Measurements from ENCODE around the gene DTD1. TPM values are rescaled to one million over a fixed set of nuclear protein-coding genes. Genes with fewer than 3 reads are reported as not detected.

DTD1 gene
- total RNA-seq, 3 donors from 2014 or later (not counting 1 experiment from before 2014, with no cell fraction given): 23.4 to 28.4 (median 24.1) TPM

GRCh38 chr20:18639501-18639979 lies 51.7 kb downstream of the DTD1 start:
- Mint-ChIP-seq H3K27me3 (ENCODE audit: low read depth in 2 of 2) (no peaks in the 10 kb centered on the region), H3K9me3 (no peaks in the 10 kb centered on the region), H3K27ac (no peak overlapping the region), H3K4me1 (peaks cover 0 to 6% of the 10 kb centered on the region in 2 donors), H3K4me3 (no peak overlapping the region), H3K36me3 (no peaks in the 10 kb centered on the region)
- Histone ChIP-seq H3K4me1 (ENCODE audit: control insufficient read depth, insufficient read depth, low read length) (no peaks in the 10 kb centered on the region), H3K27ac (ENCODE audit: low read length) (no peak overlapping the region), H3K4me3 (ENCODE audit: low read length) (no peak overlapping the region), H3K36me3 (ENCODE audit: control insufficient read depth, insufficient read depth, low read length) (no peaks in the 10 kb centered on the region), H3K9me3 (ENCODE audit: control insufficient read depth, insufficient read depth, low read length) (no peaks in the 10 kb centered on the region), H3K27me3 (ENCODE audit: control insufficient read depth, insufficient read depth, low read length) (no peaks in the 10 kb centered on the region)
- ATAC-seq: no peak
- 88% methylated on average over 6 of the region's 9 CpGs for WGBS (ENCODE audit: insufficient coverage)
- intact Hi-C loops (cut with micrococcal nuclease): no loop called here
- DNase-seq: no peak
- TF ChIP-seq CTCF (IDR thresholded peaks at IDR 0.05): no peak

- Mint-ChIP-seq H3K27ac (no peak overlapping the region), H3K27me3 (ENCODE audit: low read depth in 2 of 2) (no peaks in the 10 kb centered on the region), H3K9me3 (no peaks in the 10 kb centered on the region), H3K4me1 (peaks cover 6 to 20% of the 10 kb centered on the region in 2 donors), H3K36me3 (no peaks in the 10 kb centered on the region), H3K4me3 (no peak overlapping the region)
- Histone ChIP-seq H3K36me3 (ENCODE audit: control insufficient read depth, insufficient read depth, low read length) (no peaks in the 10 kb centered on the region), H3K4me1 (ENCODE audit: control insufficient read depth, insufficient read depth, low read length) (peaks cover 6% of the 10 kb centered on the region), H3K9me3 (ENCODE audit: control insufficient read depth, insufficient read depth, low read length) (no peaks in the 10 kb centered on the region), H3K27me3 (ENCODE audit: control insufficient read depth, insufficient read depth, low read length) (no peaks in the 10 kb centered on the region), H3K27ac (ENCODE audit: low read length) (no peak overlapping the region), H3K4me3 (ENCODE audit: low read length) (no peak overlapping the region)
- no peak for TF ChIP-seq CTCF (IDR thresholded peaks at IDR 0.05)
- intact Hi-C loops (cut with micrococcal nuclease): no loop called here
- DNase-seq (no peak), ATAC-seq (no peak)
- WGBS (ENCODE audit: insufficient coverage): 78% methylated on average over 3 of the region's 3 CpGs
Measured at GRCh38 chr20:18645196-18645745, 57.4 kb downstream of the DTD1 start.

- WGBS (ENCODE audit: insufficient coverage): 93% methylated on average over 6 of the region's 6 CpGs
- DNase-seq (no peak), ATAC-seq (no peak)
- intact Hi-C loops (cut with micrococcal nuclease): no loop called here
- H3K27ac ChIP-seq (ENCODE audit: low read length): no peak overlapping the region
- H3K27ac Mint-ChIP-seq: no peak overlapping the region
- H3K27me3 Mint-ChIP-seq (ENCODE audit: low read depth in 2 of 2): no peaks in the 10 kb centered on the region
- H3K4me1 ChIP-seq (ENCODE audit: control insufficient read depth, insufficient read depth, low read length): peaks cover 6% of the 10 kb centered on the region
- H3K36me3 ChIP-seq (ENCODE audit: control insufficient read depth, insufficient read depth, low read length): no peaks in the 10 kb centered on the region
- no peak overlapping the region for H3K4me3 Mint-ChIP-seq
- no peaks in the 10 kb centered on the region for H3K9me3 ChIP-seq (ENCODE audit: control insufficient read depth, insufficient read depth, low read length)
- H3K4me3 ChIP-seq (ENCODE audit: low read length): no peak overlapping the region
- H3K4me1 Mint-ChIP-seq: peaks cover 11 to 24% of the 10 kb centered on the region in 2 donors
- no peaks in the 10 kb centered on the region for H3K36me3 Mint-ChIP-seq
- H3K27me3 ChIP-seq (ENCODE audit: control insufficient read depth, insufficient read depth, low read length): no peaks in the 10 kb centered on the region
- H3K9me3 Mint-ChIP-seq: no peaks in the 10 kb centered on the region
- TF ChIP-seq CTCF (IDR thresholded peaks at IDR 0.05): no peak
Measured at GRCh38 chr20:18645851-18646250, 58.0 kb downstream of the DTD1 start.

DNA sequence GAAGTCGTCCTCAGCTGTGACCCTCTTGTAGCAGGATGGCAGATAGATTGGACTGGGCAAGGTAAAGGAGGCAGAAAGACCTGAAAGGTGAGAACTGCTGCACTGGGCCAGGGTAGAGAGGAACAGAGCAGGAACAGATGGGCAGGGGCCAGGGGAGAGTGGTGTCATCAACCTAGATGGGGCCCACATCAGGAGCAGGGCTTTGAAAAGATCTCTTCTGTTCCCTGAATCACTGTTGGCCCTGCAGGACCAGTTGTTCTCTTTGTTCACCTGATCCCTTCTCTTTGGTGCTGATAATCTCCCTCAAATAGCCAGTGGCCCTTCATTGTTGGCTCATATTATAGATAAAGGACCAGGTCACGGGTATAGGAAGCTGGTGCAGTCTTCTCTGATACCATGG lies 59.9 kb downstream of the DTD1 start:
- Histone ChIP-seq H3K9me3 (ENCODE audit: control insufficient read depth, insufficient read depth, low read length) (no peaks in the 10 kb centered on the region), H3K36me3 (ENCODE audit: control insufficient read depth, insufficient read depth, low read length) (no peaks in the 10 kb centered on the region), H3K4me1 (ENCODE audit: control insufficient read depth, insufficient read depth, low read length) (peaks cover 6% of the 10 kb centered on the region), H3K27me3 (ENCODE audit: control insufficient read depth, insufficient read depth, low read length) (no peaks in the 10 kb centered on the region), H3K27ac (ENCODE audit: low read length) (no peak overlapping the region), H3K4me3 (ENCODE audit: low read length) (no peak overlapping the region)
- H3K4me1 Mint-ChIP-seq: peaks cover 15 to 28% of the 10 kb centered on the region in 2 donors
- H3K27me3 Mint-ChIP-seq (ENCODE audit: low read depth in 2 of 2): no peaks in the 10 kb centered on the region
- no peaks in the 10 kb centered on the region for H3K36me3 Mint-ChIP-seq
- no peak for DNase-seq
- no peak for ATAC-seq
- intact Hi-C loops (cut with micrococcal nuclease): no loop called here
- no peak overlapping the region for H3K4me3 Mint-ChIP-seq
- TF ChIP-seq CTCF (IDR thresholded peaks at IDR 0.05): no peak
- no peaks in the 10 kb centered on the region for H3K9me3 Mint-ChIP-seq
- 94% methylated on average over 1 of the region's 2 CpGs for WGBS (ENCODE audit: insufficient coverage)
- no peak overlapping the region for H3K27ac Mint-ChIP-seq
